Measurements from ENCODE around the gene SMAD3.
"Not testable (repeated sequence)": the region's sequence is repeated elsewhere in the genome, so short reads cannot be mapped to it uniquely, and the experiment has no call there.

SMAD3 gene

GRCh38 chr15:67065531-67066005, at the start of gene SMAD3:
TSS of gene SMAD3 (plus strand) at chr15:67065602. CDS start at chr15:67066155, 553 bp downstream.
- H3K9me3 ChIP-seq (ENCODE audit: control insufficient read depth, insufficient read depth, low read depth, low read length): no peaks in the 10 kb centered on the region
- H3K27me3 ChIP-seq (ENCODE audit: control insufficient read depth, insufficient read depth, low read length): peaks cover 41% of the 10 kb centered on the region
- H3K27ac ChIP-seq (ENCODE audit: low read depth, low read length): peak within 1 kb of the TSS; percentile 80; the same call in 1 of the 2 replicates
- H3K4me1 ChIP-seq (ENCODE audit: control insufficient read depth, insufficient read depth, low read length): peaks cover 43% of the 10 kb centered on the region
- H3K4me3 ChIP-seq (ENCODE audit: low read depth, low read length): peak within 1 kb of the TSS; percentile 72
- H3K36me3 ChIP-seq (ENCODE audit: control insufficient read depth, insufficient read depth, low read length): no peaks in the 10 kb centered on the region
- H3K9ac ChIP-seq (ENCODE audit: low read length): peak within 1 kb of the TSS; percentile 87

GRCh38 chr15:67017311-67017710, 48.1 kb upstream of the SMAD3 start:
- H3K4me3 ChIP-seq (ENCODE audit: low read depth, low read length): no peak overlapping the region
- H3K4me1 ChIP-seq (ENCODE audit: control insufficient read depth, insufficient read depth, low read length): peaks cover 15% of the 10 kb centered on the region
- no peaks in the 10 kb centered on the region for H3K9me3 ChIP-seq (ENCODE audit: control insufficient read depth, insufficient read depth, low read depth, low read length)

GRCh38 chr15:67018026-67018425, 47.4 kb upstream of the SMAD3 start:
- Histone ChIP-seq H3K9me3 (ENCODE audit: control insufficient read depth, insufficient read depth, low read depth, low read length) (no peaks in the 10 kb centered on the region), H3K4me3 (ENCODE audit: low read depth, low read length) (no peak overlapping the region), H3K4me1 (ENCODE audit: control insufficient read depth, insufficient read depth, low read length) (peaks cover 15% of the 10 kb centered on the region), H3K27ac (ENCODE audit: low read depth, low read length) (no peak overlapping the region), H3K27me3 (ENCODE audit: control insufficient read depth, insufficient read depth, low read length) (peaks cover 3% of the 10 kb centered on the region; the same call in 1 of the 2 replicates), H3K9ac (ENCODE audit: low read length) (no peak overlapping the region), H3K36me3 (ENCODE audit: control insufficient read depth, insufficient read depth, low read length) (no peaks in the 10 kb centered on the region)

More at GRCh38 chr15:67017311-67017710, 48.1 kb upstream of the SMAD3 start:
- H3K27ac ChIP-seq (ENCODE audit: low read depth, low read length): no peak overlapping the region
- H3K9ac ChIP-seq (ENCODE audit: low read length): no peak overlapping the region
- no peaks in the 10 kb centered on the region for H3K36me3 ChIP-seq (ENCODE audit: control insufficient read depth, insufficient read depth, low read length)
- peaks cover 3% of the 10 kb centered on the region; the same call in 1 of the 2 replicates for H3K27me3 ChIP-seq (ENCODE audit: control insufficient read depth, insufficient read depth, low read length)

GRCh38 chr15:67018441-67018840, 47.0 kb upstream of the SMAD3 start:
- no peak overlapping the region for H3K27ac ChIP-seq (ENCODE audit: low read depth, low read length)
- H3K4me1 ChIP-seq (ENCODE audit: control insufficient read depth, insufficient read depth, low read length): peaks cover 14% of the 10 kb centered on the region
- no peak overlapping the region for H3K4me3 ChIP-seq (ENCODE audit: low read depth, low read length)
- H3K27me3 ChIP-seq (ENCODE audit: control insufficient read depth, insufficient read depth, low read length): peaks cover 3% of the 10 kb centered on the region; the same call in 1 of the 2 replicates
- no peak overlapping the region for H3K9ac ChIP-seq (ENCODE audit: low read length)
- H3K36me3 ChIP-seq (ENCODE audit: control insufficient read depth, insufficient read depth, low read length): no peaks in the 10 kb centered on the region
- no peaks in the 10 kb centered on the region for H3K9me3 ChIP-seq (ENCODE audit: control insufficient read depth, insufficient read depth, low read depth, low read length)

- no peak overlapping the region for H3K27ac ChIP-seq (ENCODE audit: low read depth, low read length)
- no peaks in the 10 kb centered on the region for H3K36me3 ChIP-seq (ENCODE audit: control insufficient read depth, insufficient read depth, low read length)
- no peaks in the 10 kb centered on the region for H3K9me3 ChIP-seq (ENCODE audit: control insufficient read depth, insufficient read depth, low read depth, low read length)
- H3K27me3 ChIP-seq (ENCODE audit: control insufficient read depth, insufficient read depth, low read length): peaks cover 3% of the 10 kb centered on the region; the same call in 1 of the 2 replicates
- no peak overlapping the region for H3K4me3 ChIP-seq (ENCODE audit: low read depth, low read length)
- H3K4me1 ChIP-seq (ENCODE audit: control insufficient read depth, insufficient read depth, low read length): peaks cover 14% of the 10 kb centered on the region
- no peak overlapping the region for H3K9ac ChIP-seq (ENCODE audit: low read length)
Observed at GRCh38 chr15:67019069-67019468, 46.3 kb upstream of the SMAD3 start.

GRCh38 chr15:67019884-67020520, 45.4 kb upstream of the SMAD3 start:
- no peak overlapping the region for H3K27ac ChIP-seq (ENCODE audit: low read depth, low read length)

GRCh38 chr15:67020668-67021067, 44.7 kb upstream of the SMAD3 start:
- not testable (repeated sequence) for H3K36me3 ChIP-seq (ENCODE audit: control insufficient read depth, insufficient read depth, low read length); H3K9ac ChIP-seq (ENCODE audit: low read length); H3K4me3 ChIP-seq (ENCODE audit: low read depth, low read length); H3K27me3 ChIP-seq (ENCODE audit: control insufficient read depth, insufficient read depth, low read length); H3K9me3 ChIP-seq (ENCODE audit: control insufficient read depth, insufficient read depth, low read depth, low read length); H3K27ac ChIP-seq (ENCODE audit: low read depth, low read length)
- peaks cover 20% of the 10 kb centered on the region for H3K4me1 ChIP-seq (ENCODE audit: control insufficient read depth, insufficient read depth, low read length)

More at GRCh38 chr15:67019884-67020520, 45.4 kb upstream of the SMAD3 start:
- Histone ChIP-seq H3K9ac (ENCODE audit: low read length) (no peak overlapping the region), H3K4me3 (ENCODE audit: low read depth, low read length) (no peak overlapping the region), H3K36me3 (ENCODE audit: control insufficient read depth, insufficient read depth, low read length) (no peaks in the 10 kb centered on the region), H3K4me1 (ENCODE audit: control insufficient read depth, insufficient read depth, low read length) (peaks cover 17% of the 10 kb centered on the region), H3K27me3 (ENCODE audit: control insufficient read depth, insufficient read depth, low read length) (peaks cover 3% of the 10 kb centered on the region; the same call in 1 of the 2 replicates), H3K9me3 (ENCODE audit: control insufficient read depth, insufficient read depth, low read depth, low read length) (no peaks in the 10 kb centered on the region)

- H3K27me3 ChIP-seq (ENCODE audit: control insufficient read depth, insufficient read depth, low read length): peaks cover 3% of the 10 kb centered on the region; the same call in 1 of the 2 replicates
- no peaks in the 10 kb centered on the region for H3K9me3 ChIP-seq (ENCODE audit: control insufficient read depth, insufficient read depth, low read depth, low read length)
- no peaks in the 10 kb centered on the region for H3K36me3 ChIP-seq (ENCODE audit: control insufficient read depth, insufficient read depth, low read length)
- peaks cover 24% of the 10 kb centered on the region for H3K4me1 ChIP-seq (ENCODE audit: control insufficient read depth, insufficient read depth, low read length)
- H3K9ac ChIP-seq (ENCODE audit: low read length): no peak overlapping the region
- no peak overlapping the region for H3K27ac ChIP-seq (ENCODE audit: low read depth, low read length)
- H3K4me3 ChIP-seq (ENCODE audit: low read depth, low read length): no peak overlapping the region
Observed at GRCh38 chr15:67021455-67021854, 43.9 kb upstream of the SMAD3 start.

GRCh38 chr15:67022587-67023105, 42.8 kb upstream of the SMAD3 start:
- peaks cover 3% of the 10 kb centered on the region; the same call in 1 of the 2 replicates for H3K27me3 ChIP-seq (ENCODE audit: control insufficient read depth, insufficient read depth, low read length)
- H3K9me3 ChIP-seq (ENCODE audit: control insufficient read depth, insufficient read depth, low read depth, low read length): no peaks in the 10 kb centered on the region
- H3K27ac ChIP-seq (ENCODE audit: low read depth, low read length): no peak overlapping the region
- no peak overlapping the region for H3K4me3 ChIP-seq (ENCODE audit: low read depth, low read length)
- peaks cover 24% of the 10 kb centered on the region for H3K4me1 ChIP-seq (ENCODE audit: control insufficient read depth, insufficient read depth, low read length)
- H3K9ac ChIP-seq (ENCODE audit: low read length): no peak overlapping the region
- no peaks in the 10 kb centered on the region for H3K36me3 ChIP-seq (ENCODE audit: control insufficient read depth, insufficient read depth, low read length)

GRCh38 chr15:67023517-67024313, 41.7 kb upstream of the SMAD3 start:
- Histone ChIP-seq H3K27ac (ENCODE audit: low read depth, low read length) (no peak overlapping the region), H3K27me3 (ENCODE audit: control insufficient read depth, insufficient read depth, low read length) (peaks cover 3% of the 10 kb centered on the region; the same call in 1 of the 2 replicates), H3K9ac (ENCODE audit: low read length) (no peak overlapping the region), H3K36me3 (ENCODE audit: control insufficient read depth, insufficient read depth, low read length) (no peaks in the 10 kb centered on the region), H3K9me3 (ENCODE audit: control insufficient read depth, insufficient read depth, low read depth, low read length) (no peaks in the 10 kb centered on the region), H3K4me1 (ENCODE audit: control insufficient read depth, insufficient read depth, low read length) (peaks cover 26% of the 10 kb centered on the region), H3K4me3 (ENCODE audit: low read depth, low read length) (no peak overlapping the region)

All from HUES6 (cell line).